ENCODE results near the gene SERINC2.
"Not testable (repeated sequence)": the region's sequence is repeated elsewhere in the genome, so short reads cannot be mapped to it uniquely, and the experiment has no call there.

Gene SERINC2

GRCh38 chr1:31472673-31473072 lies 59.7 kb downstream of the SERINC2 start:
- not testable (repeated sequence) for DNase-seq

GRCh38 chr1:31473508-31473907 lies 60.5 kb downstream of the SERINC2 start:
- not testable (repeated sequence) for DNase-seq

GRCh38 chr1:31474567-31474966 lies 61.6 kb downstream of the SERINC2 start:
- not testable (repeated sequence) for DNase-seq

GRCh38 chr1:31476891-31477846 lies 64.2 kb downstream of the SERINC2 start:
- no peak for DNase-seq

GRCh38 chr1:31478167-31478566 lies 65.2 kb downstream of the SERINC2 start:
- no peak for DNase-seq

GRCh38 chr1:31479811-31480210 lies 66.8 kb downstream of the SERINC2 start:
- no peak for DNase-seq

- not testable (repeated sequence) for DNase-seq
Observed at GRCh38 chr1:31480426-31480825, 67.4 kb downstream of the SERINC2 start.

GRCh38 chr1:31482482-31483011 lies 69.5 kb downstream of the SERINC2 start:
- no peak for DNase-seq

- DNase-seq: no peak
Observed at GRCh38 chr1:31483012-31483946, 70.3 kb downstream of the SERINC2 start.
